Measurements from ENCODE around the gene LRRC10B. TPM values are rescaled to one million over a fixed set of nuclear protein-coding genes. Genes with fewer than 3 reads are reported as not detected.

LRRC10B gene
- total RNA-seq, 1 experiment from 2014 or later, result not detected

DNA sequence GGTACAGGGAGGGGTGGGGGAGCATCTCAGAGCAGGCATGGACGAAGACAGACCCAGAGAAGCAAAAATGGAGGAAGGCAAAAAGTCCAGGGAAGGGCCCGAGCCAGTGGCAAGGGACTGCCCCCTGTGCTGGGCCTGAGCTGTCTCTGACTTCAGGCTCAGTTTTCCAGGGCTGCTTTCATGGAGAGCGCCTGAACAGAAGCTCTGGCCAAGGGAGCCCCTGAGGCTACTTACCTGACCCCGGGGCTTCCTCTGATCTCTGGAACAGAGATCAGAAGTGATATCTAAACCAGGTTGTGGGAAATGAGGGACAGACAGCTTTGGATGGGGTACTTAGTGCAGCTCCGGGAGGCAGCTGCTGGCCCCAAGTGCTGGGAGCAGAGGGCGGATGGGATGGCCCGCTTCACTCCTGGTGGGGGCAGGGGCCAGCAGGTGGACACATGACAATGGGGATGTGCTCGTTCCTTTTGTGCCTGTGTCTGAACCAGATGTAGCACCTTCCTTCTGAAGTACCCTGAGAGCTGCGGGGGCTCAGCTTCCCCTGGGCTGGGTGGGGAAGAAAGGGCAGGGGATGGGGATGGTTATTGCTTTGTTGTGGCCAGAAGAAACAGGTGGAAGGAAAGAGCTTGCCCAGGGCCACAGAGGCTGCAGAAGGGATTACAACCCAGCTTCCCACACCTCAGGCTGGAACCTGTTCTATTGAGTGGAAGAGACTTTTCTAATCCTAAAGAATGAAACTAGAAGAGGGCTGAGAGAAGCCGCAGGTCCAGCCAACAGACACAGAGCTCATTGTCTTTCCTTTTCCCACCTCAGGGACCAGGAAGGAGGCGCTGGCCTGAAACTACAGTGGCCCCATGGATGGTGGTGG lies 5.7 kb downstream of the LRRC10B start:
- intact Hi-C loops (cut with micrococcal nuclease; ENCODE audit: unreplicated experiment), result no loop called here
- no peak overlapping the region for H3K27ac Mint-ChIP-seq (ENCODE audit: unreplicated experiment)
- DNase-seq, result no peak
- H3K9me3 Mint-ChIP-seq (ENCODE audit: low read depth, unreplicated experiment), result no peaks in the 10 kb centered on the region
- no TSS peak for BruUV-seq (replicated peaks)
- CTCF ChIA-PET, result interaction anchor here (0.7 to 2.0 kb wide), 6 partner anchors 12 to 154 kb away, joined by 3 to 5 read pairs (median 4); no protein-coding TSS in a partner anchor
- H3K36me3 Mint-ChIP-seq (ENCODE audit: insufficient read depth, unreplicated experiment), result peaks cover 4% of the 10 kb centered on the region
- H3K4me1 Mint-ChIP-seq (ENCODE audit: low read depth, unreplicated experiment), result peaks cover 21% of the 10 kb centered on the region
- H3K4me3 Mint-ChIP-seq (ENCODE audit: low read depth, unreplicated experiment), result no peak overlapping the region
- TF ChIP-seq, protein P1, sequence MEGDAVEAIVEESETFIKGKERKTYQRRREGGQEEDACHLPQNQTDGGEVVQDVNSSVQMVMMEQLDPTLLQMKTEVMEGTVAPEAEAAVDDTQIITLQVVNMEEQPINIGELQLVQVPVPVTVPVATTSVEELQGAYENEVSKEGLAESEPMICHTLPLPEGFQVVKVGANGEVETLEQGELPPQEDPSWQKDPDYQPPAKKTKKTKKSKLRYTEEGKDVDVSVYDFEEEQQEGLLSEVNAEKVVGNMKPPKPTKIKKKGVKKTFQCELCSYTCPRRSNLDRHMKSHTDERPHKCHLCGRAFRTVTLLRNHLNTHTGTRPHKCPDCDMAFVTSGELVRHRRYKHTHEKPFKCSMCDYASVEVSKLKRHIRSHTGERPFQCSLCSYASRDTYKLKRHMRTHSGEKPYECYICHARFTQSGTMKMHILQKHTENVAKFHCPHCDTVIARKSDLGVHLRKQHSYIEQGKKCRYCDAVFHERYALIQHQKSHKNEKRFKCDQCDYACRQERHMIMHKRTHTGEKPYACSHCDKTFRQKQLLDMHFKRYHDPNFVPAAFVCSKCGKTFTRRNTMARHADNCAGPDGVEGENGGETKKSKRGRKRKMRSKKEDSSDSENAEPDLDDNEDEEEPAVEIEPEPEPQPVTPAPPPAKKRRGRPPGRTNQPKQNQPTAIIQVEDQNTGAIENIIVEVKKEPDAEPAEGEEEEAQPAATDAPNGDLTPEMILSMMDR (IDR thresholded peaks at IDR 0.05; ENCODE audit: unreplicated experiment), result no peak
- H3K27me3 Mint-ChIP-seq (ENCODE audit: unreplicated experiment), result peaks cover 61% of the 10 kb centered on the region

DNA sequence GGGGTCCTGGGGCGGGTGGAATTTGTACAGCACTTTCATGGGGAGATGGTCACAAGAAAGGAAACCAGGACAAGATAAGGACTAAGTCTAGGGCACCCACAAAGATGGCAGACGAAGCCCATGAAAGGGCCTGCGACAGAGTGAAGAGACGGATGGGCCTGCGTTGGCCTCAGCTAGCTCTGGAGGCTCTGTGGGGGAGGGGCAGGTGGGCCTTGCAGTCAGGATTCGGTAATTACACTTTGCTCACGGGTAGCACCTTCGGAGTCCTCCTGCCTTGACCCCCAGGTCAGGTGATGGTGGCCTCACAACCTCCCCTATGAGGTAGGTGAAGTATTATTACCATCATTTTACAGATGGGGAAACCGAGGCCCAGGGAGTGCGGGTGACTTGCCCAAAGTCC lies 7.1 kb downstream of the LRRC10B start:
- Mint-ChIP-seq H3K27me3 (ENCODE audit: unreplicated experiment) (peaks cover 52% of the 10 kb centered on the region), H3K36me3 (ENCODE audit: insufficient read depth, unreplicated experiment) (peaks cover 4% of the 10 kb centered on the region), H3K27ac (ENCODE audit: unreplicated experiment) (no peak overlapping the region), H3K4me3 (ENCODE audit: low read depth, unreplicated experiment) (no peak overlapping the region), H3K4me1 (ENCODE audit: low read depth, unreplicated experiment) (peaks cover 21% of the 10 kb centered on the region), H3K9me3 (ENCODE audit: low read depth, unreplicated experiment) (no peaks in the 10 kb centered on the region)
- CTCF ChIA-PET, result interaction anchor here (1.7 to 2.3 kb wide), 3 partner anchors 8 to 123 kb away, joined by 7 to 16 read pairs (median 7); no protein-coding TSS in a partner anchor
- TF ChIP-seq, protein P1 (IDR thresholded peaks at IDR 0.05; ENCODE audit: unreplicated experiment), result no peak
- DNase-seq, result no peak
- no TSS peak for BruUV-seq (replicated peaks)
- intact Hi-C loops (cut with micrococcal nuclease; ENCODE audit: unreplicated experiment), result no loop called here

DNA sequence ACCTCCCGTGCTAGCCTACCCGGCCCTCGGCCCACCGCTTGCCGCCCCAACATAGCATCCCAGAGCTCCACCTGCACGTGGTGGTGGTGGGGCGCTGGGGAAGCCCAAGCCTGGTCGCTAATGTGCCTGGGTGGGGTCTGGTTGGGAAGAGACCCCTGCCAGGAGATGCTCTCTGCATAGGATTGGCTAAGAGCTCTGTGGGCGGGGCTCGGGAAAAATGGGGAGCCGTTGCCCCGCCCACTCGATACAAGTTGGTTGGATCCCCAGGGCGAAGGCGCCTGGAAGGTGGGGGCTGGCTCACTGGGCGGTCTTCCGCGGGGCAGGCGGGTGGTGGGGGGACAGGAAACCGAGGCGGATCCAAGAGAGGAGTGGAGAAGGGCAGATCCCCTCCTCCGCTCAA lies 7.6 kb downstream of the LRRC10B start:
- Mint-ChIP-seq H3K9me3 (ENCODE audit: low read depth, unreplicated experiment) (no peaks in the 10 kb centered on the region), H3K4me1 (ENCODE audit: low read depth, unreplicated experiment) (peaks cover 21% of the 10 kb centered on the region), H3K27ac (ENCODE audit: unreplicated experiment) (no peak overlapping the region), H3K27me3 (ENCODE audit: unreplicated experiment) (peaks cover 47% of the 10 kb centered on the region), H3K36me3 (ENCODE audit: insufficient read depth, unreplicated experiment) (peaks cover 4% of the 10 kb centered on the region), H3K4me3 (ENCODE audit: low read depth, unreplicated experiment) (no peak overlapping the region)
- intact Hi-C loops (cut with micrococcal nuclease; ENCODE audit: unreplicated experiment), result no loop called here
- BruUV-seq (replicated peaks), result no TSS peak
- no peak for DNase-seq
- TF ChIP-seq, protein P1 (IDR thresholded peaks at IDR 0.05; ENCODE audit: unreplicated experiment), result no peak
- CTCF ChIA-PET, result interaction anchor here (0.9 to 2.3 kb wide), 8 partner anchors 8 to 122 kb away, joined by 3 to 16 read pairs (median 6); no protein-coding TSS in a partner anchor

DNA sequence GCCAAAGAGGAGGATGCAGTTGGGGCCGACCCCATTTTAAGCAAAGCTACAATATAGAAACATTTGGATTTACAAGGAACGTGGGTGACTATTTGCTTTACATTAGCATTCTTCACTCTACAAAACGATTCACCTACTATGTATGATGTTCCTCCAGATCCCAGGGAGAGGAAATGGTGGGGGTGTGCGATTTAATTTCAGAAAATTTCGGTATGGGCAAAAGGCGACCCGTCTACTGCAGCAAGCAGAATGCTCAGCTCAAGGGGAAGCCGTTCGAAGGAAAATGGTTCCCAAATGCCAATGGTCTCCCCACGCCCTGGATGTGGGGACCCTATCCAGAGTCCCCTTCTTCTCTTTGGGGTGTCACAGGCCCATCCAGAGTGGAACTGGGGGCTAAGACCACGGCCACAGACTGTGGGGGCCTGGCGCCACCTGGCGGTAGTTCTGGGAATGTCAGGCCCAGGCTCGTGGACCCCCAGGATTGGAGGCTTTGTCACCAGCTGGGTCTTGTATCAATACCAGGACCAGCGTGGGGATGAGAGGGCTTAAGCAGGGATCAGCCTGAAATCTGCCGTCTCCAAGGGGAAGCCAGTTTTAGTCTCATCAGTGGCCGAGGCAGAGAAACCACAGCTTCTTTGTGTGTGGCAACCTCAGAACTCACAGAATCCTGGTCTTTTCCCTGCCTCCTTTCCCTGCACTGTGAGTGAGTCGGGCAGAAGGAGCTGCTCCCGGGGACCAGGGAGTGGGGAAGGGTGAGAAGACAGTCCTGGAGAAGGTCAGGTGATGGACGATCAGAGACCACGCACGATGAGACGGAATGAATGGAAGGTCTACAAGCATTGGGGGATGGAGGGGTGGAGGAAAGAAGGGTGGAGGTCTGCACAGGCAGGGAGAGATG lies 8.4 kb downstream of the LRRC10B start:
- intact Hi-C loops (cut with micrococcal nuclease; ENCODE audit: unreplicated experiment), result loop anchor here (1.0 kb wide), 1 partner anchor 40 kb away; no protein-coding TSS in a partner anchor
- peaks cover 4% of the 10 kb centered on the region for H3K36me3 Mint-ChIP-seq (ENCODE audit: insufficient read depth, unreplicated experiment)
- H3K27ac Mint-ChIP-seq (ENCODE audit: unreplicated experiment), result no peak overlapping the region
- DNase-seq, result peak; percentile 57
- no peaks in the 10 kb centered on the region for H3K9me3 Mint-ChIP-seq (ENCODE audit: low read depth, unreplicated experiment)
- peaks cover 39% of the 10 kb centered on the region for H3K27me3 Mint-ChIP-seq (ENCODE audit: unreplicated experiment)
- TF ChIP-seq, protein P1 (IDR thresholded peaks at IDR 0.05; ENCODE audit: unreplicated experiment), result peak; percentile 98
- no peak overlapping the region for H3K4me3 Mint-ChIP-seq (ENCODE audit: low read depth, unreplicated experiment)
- CTCF ChIA-PET, result interaction anchor here (0.9 to 2.3 kb wide), 12 partner anchors 9 to 121 kb away, joined by 3 to 16 read pairs (median 6); a partner anchor contains a TSS
- BruUV-seq (replicated peaks), result no TSS peak
- peaks cover 21% of the 10 kb centered on the region for H3K4me1 Mint-ChIP-seq (ENCODE audit: low read depth, unreplicated experiment)
